SJSA1 (cell line): Measurements from ENCODE around the gene GOLM1. TPM values are rescaled to one million over a fixed set of nuclear protein-coding genes. Genes with fewer than 3 reads are reported as not detected.

Experiments used
- DNase-seq, 2 experiments: peaks; one replicate each; pipeline ENCODE4 v3.0.0-alpha.2; 2015 to 2020; ENCODE audit warnings: low spot score in 2 of 2, low read depth in 1 of 2
- H3K27ac ChIP-seq: fragments of 250-450 bp; sonication (Bioruptor Pico); 2 replicates; pipeline ENCODE4 v1.5.1; 2020; ENCODE audit warnings: mild to moderate bottlenecking, moderate library complexity
- H3K27me3 ChIP-seq: fragments of 250-450 bp; sonication (Bioruptor Pico); replicated peaks from 2 replicates; pipeline ENCODE4 v1.5.1; 2020; ENCODE audit warnings: mild to moderate bottlenecking, moderate library complexity
- H3K36me3 ChIP-seq: fragments of 250-450 bp; sonication (Bioruptor Pico); 2 replicates; pipeline ENCODE4 v1.5.1; 2020; ENCODE audit warnings: mild to moderate bottlenecking
- H3K4me1 ChIP-seq: fragments of 250-450 bp; sonication (Bioruptor Pico); replicated peaks from 2 replicates; pipeline ENCODE4 v1.6.1; 2021; ENCODE audit warnings: mild to moderate bottlenecking
- H3K4me3 ChIP-seq: fragments of 250-450 bp; sonication (Bioruptor Pico); 2 replicates; pipeline ENCODE4 v1.5.1; 2020; ENCODE audit warnings: mild to moderate bottlenecking
- H3K9me3 ChIP-seq: fragments of 250-450 bp; sonication (Bioruptor Pico); replicated peaks from 2 replicates; pipeline ENCODE4 v1.5.1; 2020; ENCODE audit warnings: mild to moderate bottlenecking
- total RNA-seq: library from RNA; depleted of rRNA; stranded (reverse); fragments of >200 nt; shearing (Covaris generic); gene quantifications from 2 replicates; pipeline ENCODE4 v1.2.3, GENCODE V29; 2014; rRNA removed

The GOLM1 gene
- total RNA-seq, 1 experiment from 2014 or later: 37.2 TPM

DNA sequence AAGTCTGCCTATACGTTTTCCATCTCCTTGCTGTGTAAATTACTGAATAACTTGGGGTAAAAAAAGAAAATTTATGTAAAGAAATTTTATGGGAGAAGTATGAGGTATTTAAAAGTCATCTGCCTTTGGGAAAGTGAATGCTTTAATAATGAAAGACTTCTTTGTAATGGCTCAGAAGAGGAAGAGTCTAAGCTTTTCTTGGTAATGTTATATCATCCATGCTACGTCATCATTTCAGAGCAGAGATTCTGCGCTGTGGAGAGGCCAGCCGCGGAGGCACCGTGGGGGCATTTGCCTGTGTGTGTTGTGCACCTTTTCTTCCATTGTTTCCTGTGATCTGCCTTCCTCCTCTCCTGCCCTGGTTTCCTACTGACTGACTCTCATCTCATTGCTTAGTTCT lies 78.2 kb downstream of the GOLM1 start:
- DNase-seq: no peak
- Histone ChIP-seq H3K27me3 (no peaks in the 10 kb centered on the region), H3K9me3 (no peaks in the 10 kb centered on the region), H3K4me3 (no peak overlapping the region), H3K4me1 (no peaks in the 10 kb centered on the region), H3K27ac (no peak overlapping the region), H3K36me3 (peaks cover 68% of the 10 kb centered on the region)

DNA sequence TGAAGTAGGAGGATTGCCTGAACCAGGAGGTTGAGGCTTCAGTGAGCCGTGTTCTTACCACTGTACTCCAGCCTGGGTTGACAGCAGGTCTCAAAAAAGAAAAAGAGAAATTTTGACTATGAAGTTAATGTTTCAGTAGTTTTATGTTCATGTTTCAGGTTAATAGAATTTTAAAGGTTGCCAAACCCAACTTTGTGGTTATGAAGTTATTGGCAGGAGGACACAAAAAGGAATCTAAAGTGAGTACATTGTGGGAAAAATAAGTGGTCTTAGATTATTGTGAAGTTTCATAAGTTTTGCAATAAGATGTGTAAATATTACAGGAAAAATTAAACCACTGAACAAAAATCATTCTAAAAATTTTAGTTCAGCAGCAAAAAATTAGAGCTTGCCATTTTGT lies 78.6 kb downstream of the GOLM1 start:
- Histone ChIP-seq H3K27ac (no peak overlapping the region), H3K4me3 (no peak overlapping the region), H3K27me3 (no peaks in the 10 kb centered on the region), H3K9me3 (no peaks in the 10 kb centered on the region), H3K4me1 (no peaks in the 10 kb centered on the region), H3K36me3 (peaks cover 65% of the 10 kb centered on the region)
- no peak for DNase-seq

DNA sequence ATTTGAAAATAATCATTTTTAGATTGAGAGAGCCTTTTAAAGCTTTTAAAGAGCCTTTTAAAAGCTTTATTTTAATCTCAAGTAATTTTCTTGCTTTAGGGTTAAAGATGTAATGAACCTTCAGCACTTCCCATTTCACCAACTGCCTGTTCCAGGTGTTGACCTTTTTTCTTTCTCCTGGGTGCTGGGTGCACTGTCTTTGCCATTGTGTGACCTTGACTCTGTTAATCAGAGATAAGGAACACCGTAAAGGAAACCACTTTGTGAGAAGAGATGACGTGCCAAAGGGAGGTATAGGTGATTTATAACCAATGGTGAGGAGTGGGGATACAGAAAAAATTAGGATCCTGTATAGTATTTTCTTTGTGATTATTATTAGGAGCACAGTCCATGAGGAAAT lies 90.2 kb downstream of the GOLM1 start:
- no peaks in the 10 kb centered on the region for H3K9me3 ChIP-seq
- no peak for DNase-seq
- H3K4me1 ChIP-seq: no peaks in the 10 kb centered on the region
- no peak overlapping the region for H3K27ac ChIP-seq
- no peak overlapping the region for H3K4me3 ChIP-seq
- no peaks in the 10 kb centered on the region for H3K27me3 ChIP-seq
- peaks cover 38% of the 10 kb centered on the region for H3K36me3 ChIP-seq

DNA sequence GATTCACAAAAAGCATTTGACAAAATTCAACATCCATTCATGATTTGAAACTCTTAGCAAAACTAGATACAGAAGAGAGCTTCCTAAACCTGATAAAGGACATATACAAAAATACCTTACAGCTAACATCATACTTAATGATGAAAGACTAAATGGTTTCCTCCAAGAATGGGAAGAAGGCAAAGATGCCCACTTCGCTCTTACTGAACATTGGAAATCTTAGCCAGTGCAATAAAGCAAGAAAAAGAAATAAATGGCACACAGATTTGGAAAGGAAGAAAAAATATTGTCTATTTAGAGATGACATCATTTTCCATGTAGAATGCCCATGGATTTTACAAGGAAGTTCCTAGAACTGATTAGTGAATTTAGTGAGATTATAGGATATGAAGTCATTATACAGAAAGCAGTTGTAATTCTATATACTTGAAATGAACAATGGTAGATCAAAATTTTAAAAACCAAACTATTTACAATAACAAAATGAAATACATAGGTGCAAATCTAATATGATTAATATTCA lies 94.0 kb downstream of the GOLM1 start:
- Histone ChIP-seq H3K9me3 (no peaks in the 10 kb centered on the region), H3K4me1 (no peaks in the 10 kb centered on the region), H3K27me3 (no peaks in the 10 kb centered on the region), H3K36me3 (peaks cover 38% of the 10 kb centered on the region), H3K4me3 (no peak overlapping the region), H3K27ac (no peak overlapping the region)
- DNase-seq: no peak

DNA sequence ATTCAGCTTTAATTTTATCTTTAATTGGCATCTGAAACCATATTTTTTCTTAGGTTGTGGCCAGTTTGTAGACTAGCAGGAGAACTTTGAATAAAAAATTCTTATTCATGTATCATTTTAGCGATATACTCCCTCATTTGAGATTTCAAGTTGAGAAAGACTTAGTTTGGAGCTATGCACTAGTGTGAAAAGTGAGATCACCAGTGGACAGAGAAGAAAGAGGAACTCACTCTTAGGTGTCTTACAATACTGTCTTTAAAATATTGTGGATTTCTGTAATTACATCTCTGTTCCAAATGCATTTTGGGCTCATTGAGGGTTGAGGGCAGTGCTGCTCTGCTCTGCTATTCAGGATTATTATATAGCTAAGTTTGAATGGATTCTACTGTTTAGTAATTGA lies 103.8 kb downstream of the GOLM1 start:
- H3K4me1 ChIP-seq: no peaks in the 10 kb centered on the region
- H3K36me3 ChIP-seq: peaks cover 35% of the 10 kb centered on the region
- no peak for DNase-seq
- no peaks in the 10 kb centered on the region for H3K27me3 ChIP-seq
- H3K4me3 ChIP-seq: no peak overlapping the region
- H3K27ac ChIP-seq: no peak overlapping the region
- no peaks in the 10 kb centered on the region for H3K9me3 ChIP-seq

DNA sequence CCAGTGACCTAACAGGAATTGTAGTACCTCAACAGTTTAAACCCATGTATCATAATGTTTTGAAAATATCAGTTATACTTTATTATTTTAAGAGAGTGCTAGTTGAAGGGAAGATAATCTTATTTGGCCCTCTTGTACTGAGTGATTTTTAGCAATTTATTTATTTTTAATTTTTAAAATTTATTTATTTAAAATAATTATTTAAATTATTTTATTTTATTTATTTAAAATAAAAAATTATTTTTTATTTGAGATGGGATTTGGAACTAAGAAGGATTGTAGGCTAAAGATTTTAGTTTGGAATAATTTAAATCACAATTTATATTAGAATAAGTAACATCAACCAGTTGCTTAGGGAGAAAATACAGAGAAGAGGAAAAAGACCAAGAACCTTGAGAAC lies 104.3 kb downstream of the GOLM1 start:
- H3K4me1 ChIP-seq: no peaks in the 10 kb centered on the region
- no peak overlapping the region for H3K27ac ChIP-seq
- H3K27me3 ChIP-seq: no peaks in the 10 kb centered on the region
- H3K9me3 ChIP-seq: no peaks in the 10 kb centered on the region
- peaks cover 34% of the 10 kb centered on the region for H3K36me3 ChIP-seq
- H3K4me3 ChIP-seq: no peak overlapping the region
- no peak for DNase-seq

DNA sequence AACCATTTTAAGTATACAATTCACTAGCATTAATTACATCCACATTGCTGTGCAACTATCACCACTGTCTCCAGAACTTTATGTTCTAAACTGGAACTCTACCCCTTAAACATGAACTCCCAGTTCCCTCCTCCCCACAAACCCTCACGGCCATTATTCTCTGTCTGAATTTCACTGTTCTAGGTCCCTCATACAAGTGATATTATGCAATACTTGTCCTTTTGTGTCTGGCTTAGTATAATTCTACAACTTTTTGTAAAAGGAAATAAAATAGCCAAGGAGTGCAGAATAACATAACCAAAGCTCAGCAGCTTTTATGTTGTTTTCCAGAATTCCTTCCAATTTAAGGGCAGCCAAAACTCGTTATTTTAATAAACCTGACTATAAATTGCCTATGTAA lies 105.2 kb downstream of the GOLM1 start:
- no peak overlapping the region for H3K4me3 ChIP-seq
- no peak for DNase-seq
- no peaks in the 10 kb centered on the region for H3K9me3 ChIP-seq
- no peaks in the 10 kb centered on the region for H3K4me1 ChIP-seq
- H3K27ac ChIP-seq: no peak overlapping the region
- no peaks in the 10 kb centered on the region for H3K27me3 ChIP-seq
- H3K36me3 ChIP-seq: peaks cover 31% of the 10 kb centered on the region

DNA sequence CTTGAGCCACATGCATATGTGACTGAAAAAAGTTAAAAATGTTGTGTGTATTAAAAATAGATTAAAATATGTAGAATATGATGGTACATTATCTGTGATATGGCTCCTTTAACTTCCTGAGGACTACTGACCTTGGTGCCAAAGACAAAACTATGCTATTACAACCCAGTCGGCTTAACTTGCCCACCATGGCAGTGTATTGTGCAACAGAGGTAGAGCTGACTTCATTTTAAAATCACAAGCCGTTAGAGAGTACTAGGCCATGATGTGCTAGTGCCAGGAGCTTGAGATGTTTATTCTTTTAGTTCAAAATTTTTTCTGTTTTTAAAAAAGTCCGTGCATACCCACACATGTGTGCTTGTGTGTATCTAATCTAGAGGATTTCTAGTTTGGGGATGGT lies 112.1 kb downstream of the GOLM1 start:
- Histone ChIP-seq H3K27ac (no peak overlapping the region), H3K27me3 (no peaks in the 10 kb centered on the region), H3K4me1 (no peaks in the 10 kb centered on the region), H3K36me3 (peaks cover 24% of the 10 kb centered on the region), H3K9me3 (no peaks in the 10 kb centered on the region), H3K4me3 (no peak overlapping the region)
- DNase-seq: no peak

DNA sequence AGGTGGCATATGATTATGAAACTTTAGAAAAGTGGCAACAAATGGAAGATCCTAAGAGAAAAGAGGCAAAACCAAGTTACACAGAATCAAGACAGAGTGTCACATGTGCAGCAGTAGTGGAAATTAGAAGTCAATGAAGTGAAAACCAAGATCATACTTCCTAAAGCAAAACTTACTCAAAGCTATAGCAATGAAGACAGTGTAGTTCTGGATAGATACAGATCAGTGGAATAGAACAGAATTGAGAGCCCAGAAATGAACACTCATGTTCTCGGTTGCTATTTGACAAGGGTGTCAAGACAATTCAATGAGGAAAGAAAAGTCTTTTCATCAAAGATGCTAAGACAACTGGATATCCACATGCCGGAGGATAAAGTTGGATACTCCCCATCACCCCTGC lies 114.9 kb downstream of the GOLM1 start:
- Histone ChIP-seq H3K36me3 (peaks cover 42% of the 10 kb centered on the region), H3K4me1 (no peaks in the 10 kb centered on the region), H3K27me3 (no peaks in the 10 kb centered on the region), H3K4me3 (no peak overlapping the region), H3K27ac (no peak overlapping the region), H3K9me3 (no peaks in the 10 kb centered on the region)
- no peak for DNase-seq

DNA sequence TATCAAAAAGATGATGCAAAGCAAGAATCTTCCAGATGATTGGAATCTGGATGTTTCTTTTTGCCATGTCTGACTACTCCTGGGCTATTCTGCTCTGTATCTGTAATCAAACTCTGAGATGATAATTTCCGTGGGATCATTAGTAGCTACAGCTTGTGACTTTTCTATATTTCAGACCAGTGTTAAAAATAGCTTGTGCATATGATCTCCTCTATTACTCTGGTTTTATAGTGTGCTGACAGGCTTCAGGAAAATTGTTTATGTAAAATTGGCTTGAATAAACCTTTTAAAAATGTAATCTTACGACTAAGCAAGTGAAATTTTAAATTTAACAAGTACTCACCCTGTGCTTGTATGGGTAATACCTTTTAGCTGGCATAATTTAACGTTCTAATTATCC lies 118.0 kb downstream of the GOLM1 start:
- DNase-seq: no peak
- no peak overlapping the region for H3K4me3 ChIP-seq
- no peaks in the 10 kb centered on the region for H3K27me3 ChIP-seq
- H3K4me1 ChIP-seq: no peaks in the 10 kb centered on the region
- no peak overlapping the region for H3K27ac ChIP-seq
- H3K9me3 ChIP-seq: no peaks in the 10 kb centered on the region
- peaks cover 61% of the 10 kb centered on the region for H3K36me3 ChIP-seq

DNA sequence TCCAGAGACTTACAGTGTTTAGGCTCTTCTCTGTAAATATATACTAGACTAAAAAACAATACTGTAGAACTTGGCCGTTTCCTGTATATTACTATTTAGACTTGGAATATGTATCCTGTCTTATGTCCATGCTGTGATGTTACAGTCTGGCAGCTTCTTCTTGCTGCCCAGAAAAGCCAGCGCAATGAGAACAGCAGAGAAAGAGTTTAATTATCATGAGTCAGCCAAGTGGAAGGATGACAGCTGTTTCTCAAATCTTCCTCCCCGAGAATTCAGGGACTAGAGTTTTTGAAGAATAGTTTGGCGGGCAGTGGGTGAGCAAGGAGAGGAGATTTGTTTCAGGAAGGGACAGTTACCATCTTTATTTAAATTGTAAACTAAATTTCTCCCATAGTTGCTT lies 120.9 kb downstream of the GOLM1 start:
- no peaks in the 10 kb centered on the region for H3K9me3 ChIP-seq
- H3K4me3 ChIP-seq: no peak overlapping the region
- no peak overlapping the region for H3K27ac ChIP-seq
- no peaks in the 10 kb centered on the region for H3K4me1 ChIP-seq
- no peak for DNase-seq
- H3K36me3 ChIP-seq: peaks cover 57% of the 10 kb centered on the region
- no peaks in the 10 kb centered on the region for H3K27me3 ChIP-seq

Other genes starting within 250 kb of the GOLM1 start
- 11.9 and 15.7 TPM in 2 replicates for gene NAA35, start 158.4 kb downstream of the GOLM1 start, total RNA-seq
- gene C9orf153, start 160.1 kb upstream of the GOLM1 start, total RNA-seq: 0.39 TPM in 1 of 2 replicates, not detected in the other
- 41.9 and 60.0 TPM in 2 replicates for gene ISCA1, start 183.0 kb upstream of the GOLM1 start, total RNA-seq